ENCODE measurements around the gene RPS4Y2.

DNA sequence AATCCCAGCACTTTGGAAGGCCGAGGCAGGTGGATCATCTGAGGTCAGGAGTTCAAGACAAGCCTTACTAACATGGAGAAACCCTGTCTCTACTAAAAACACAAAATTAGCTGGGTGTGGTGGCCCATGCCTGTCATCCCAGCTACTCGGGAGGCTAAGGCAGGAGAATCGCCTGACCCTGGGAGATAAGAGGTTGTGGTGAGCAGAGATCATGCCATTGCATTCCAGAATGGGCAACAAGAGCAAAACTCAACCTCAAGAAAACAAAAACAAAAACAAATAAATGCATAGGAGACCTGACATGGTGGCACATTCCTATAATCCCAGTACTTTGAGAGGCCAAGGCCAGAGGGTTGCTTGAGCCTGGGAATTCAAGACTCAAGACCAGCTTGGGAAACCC, 16.1 kb upstream of the RPS4Y2 start:
- TF ChIP-seq POLR2A (IDR thresholded peaks at IDR 0.05) = no peak
- TF ChIP-seq, protein P1, sequence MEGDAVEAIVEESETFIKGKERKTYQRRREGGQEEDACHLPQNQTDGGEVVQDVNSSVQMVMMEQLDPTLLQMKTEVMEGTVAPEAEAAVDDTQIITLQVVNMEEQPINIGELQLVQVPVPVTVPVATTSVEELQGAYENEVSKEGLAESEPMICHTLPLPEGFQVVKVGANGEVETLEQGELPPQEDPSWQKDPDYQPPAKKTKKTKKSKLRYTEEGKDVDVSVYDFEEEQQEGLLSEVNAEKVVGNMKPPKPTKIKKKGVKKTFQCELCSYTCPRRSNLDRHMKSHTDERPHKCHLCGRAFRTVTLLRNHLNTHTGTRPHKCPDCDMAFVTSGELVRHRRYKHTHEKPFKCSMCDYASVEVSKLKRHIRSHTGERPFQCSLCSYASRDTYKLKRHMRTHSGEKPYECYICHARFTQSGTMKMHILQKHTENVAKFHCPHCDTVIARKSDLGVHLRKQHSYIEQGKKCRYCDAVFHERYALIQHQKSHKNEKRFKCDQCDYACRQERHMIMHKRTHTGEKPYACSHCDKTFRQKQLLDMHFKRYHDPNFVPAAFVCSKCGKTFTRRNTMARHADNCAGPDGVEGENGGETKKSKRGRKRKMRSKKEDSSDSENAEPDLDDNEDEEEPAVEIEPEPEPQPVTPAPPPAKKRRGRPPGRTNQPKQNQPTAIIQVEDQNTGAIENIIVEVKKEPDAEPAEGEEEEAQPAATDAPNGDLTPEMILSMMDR (IDR thresholded peaks at IDR 0.05) = no peak
- no peak for TF ChIP-seq POLR2AphosphoS5 (IDR thresholded peaks at IDR 0.05)
